Rectal smooth muscle tissue (tissue), 1 donor: ENCODE measurements around the gene EVX1.

Experiments used
- H3K27ac ChIP-seq: one replicate; pipeline ENCODE4 v1.7.0; 2013; ENCODE audit warnings: low read depth, low read length, inconsistent platforms
- H3K27me3 ChIP-seq: one replicate; pipeline ENCODE4 v1.7.0; 2013; ENCODE audit warnings: low read length; ENCODE audit not compliant: control insufficient read depth, insufficient read depth
- H3K36me3 ChIP-seq: one replicate; pipeline ENCODE4 v1.7.0; 2013; ENCODE audit warnings: low read length; ENCODE audit not compliant: control insufficient read depth, insufficient read depth
- H3K4me1 ChIP-seq: one replicate; pipeline ENCODE4 v1.7.0; 2013; ENCODE audit warnings: low read length; ENCODE audit not compliant: control insufficient read depth, insufficient read depth
- H3K4me3 ChIP-seq: one replicate; pipeline ENCODE4 v1.7.0; 2013; ENCODE audit warnings: low read length
- H3K9ac ChIP-seq: one replicate; pipeline ENCODE4 v1.7.0; 2013; ENCODE audit warnings: low read length

The EVX1 gene

DNA sequence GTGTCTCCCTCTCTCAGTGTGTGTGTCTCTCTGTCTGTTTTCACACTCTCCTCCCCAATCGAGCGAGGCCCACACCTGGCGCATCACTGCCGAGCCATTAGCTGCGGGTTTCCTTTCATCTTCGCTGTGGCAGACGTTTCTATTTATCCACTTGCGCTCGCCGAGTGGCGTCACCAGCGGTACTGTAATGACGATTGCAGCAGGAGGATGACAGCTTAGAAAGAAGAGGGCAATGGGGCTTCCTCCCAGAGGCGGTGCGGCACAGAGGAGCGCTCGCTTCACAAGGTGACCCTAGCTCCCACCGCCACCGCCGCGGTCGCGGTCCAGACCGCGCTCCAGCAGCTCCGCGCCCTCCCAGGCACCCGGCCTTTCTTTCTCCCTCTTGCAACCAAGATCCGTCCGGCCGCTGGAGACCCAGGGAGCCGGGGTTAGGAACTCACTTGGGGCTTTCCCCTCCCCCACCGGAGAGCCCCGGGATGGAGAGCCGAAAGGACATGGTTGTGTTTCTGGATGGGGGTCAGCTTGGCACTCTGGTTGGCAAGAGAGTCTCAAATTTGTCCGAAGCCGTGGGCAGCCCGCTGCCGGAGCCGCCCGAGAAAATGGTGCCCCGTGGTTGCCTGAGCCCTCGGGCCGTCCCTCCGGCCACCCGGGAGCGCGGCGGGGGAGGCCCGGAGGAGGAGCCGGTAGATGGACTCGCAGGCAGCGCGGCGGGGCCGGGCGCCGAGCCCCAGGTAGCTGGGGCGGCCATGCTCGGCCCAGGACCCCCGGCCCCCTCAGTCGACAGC is at the start of gene EVX1:
Gene EVX1, plus strand, starts transcription at position 248 of the 785 bp plus-strand sequence. Its CDS starts 229 bp downstream, at position 477.
- peak within 1 kb of the TSS; percentile 3 for H3K4me3 ChIP-seq
- no peak within 1 kb of the TSS for H3K27ac ChIP-seq
- no peak within 1 kb of the TSS for H3K9ac ChIP-seq
- H3K4me1 ChIP-seq = peaks cover 3% of the 10 kb centered on the region
- H3K27me3 ChIP-seq = peaks cover 79% of the 10 kb centered on the region
- H3K36me3 ChIP-seq = no peaks in the 10 kb centered on the region

DNA sequence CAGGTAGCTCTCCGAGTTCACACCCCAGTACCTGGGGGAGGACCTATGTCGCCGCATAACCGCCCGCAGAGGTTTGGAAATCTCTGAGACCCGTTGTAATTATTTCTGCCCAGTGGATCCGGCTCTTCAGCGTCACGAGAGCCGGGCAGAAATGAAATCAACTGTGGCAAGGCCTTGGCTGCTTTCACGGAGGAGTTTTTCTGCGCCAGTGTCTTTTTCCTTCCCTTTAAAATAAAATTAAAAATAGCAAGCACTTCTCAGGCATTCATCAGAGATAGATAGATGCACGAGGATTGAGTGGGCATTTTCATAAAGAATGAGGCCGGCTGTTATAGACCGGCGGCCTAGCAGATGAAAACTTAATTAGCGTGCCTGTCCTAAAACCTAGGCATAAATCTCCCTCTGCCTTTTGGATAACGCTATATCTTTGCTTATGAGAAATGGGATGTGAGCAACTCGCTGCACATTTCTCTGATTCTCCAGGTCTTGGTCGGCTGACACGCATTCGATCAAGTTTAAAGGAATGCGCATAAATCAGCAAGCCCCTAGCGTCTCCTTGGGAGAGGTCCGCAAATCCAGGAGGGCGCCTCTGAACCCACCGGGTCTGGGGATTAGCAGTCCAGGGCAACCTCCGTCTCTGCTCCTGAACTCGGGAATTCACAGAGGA is 49.1 kb upstream of the EVX1 start:
- Histone ChIP-seq H3K4me1 (peaks cover 8% of the 10 kb centered on the region), H3K36me3 (no peaks in the 10 kb centered on the region), H3K9ac (peak overlapping the region; percentile 45), H3K27me3 (peaks cover 11% of the 10 kb centered on the region), H3K4me3 (peak overlapping the region; percentile 71), H3K27ac (peak overlapping the region; percentile 89)

DNA sequence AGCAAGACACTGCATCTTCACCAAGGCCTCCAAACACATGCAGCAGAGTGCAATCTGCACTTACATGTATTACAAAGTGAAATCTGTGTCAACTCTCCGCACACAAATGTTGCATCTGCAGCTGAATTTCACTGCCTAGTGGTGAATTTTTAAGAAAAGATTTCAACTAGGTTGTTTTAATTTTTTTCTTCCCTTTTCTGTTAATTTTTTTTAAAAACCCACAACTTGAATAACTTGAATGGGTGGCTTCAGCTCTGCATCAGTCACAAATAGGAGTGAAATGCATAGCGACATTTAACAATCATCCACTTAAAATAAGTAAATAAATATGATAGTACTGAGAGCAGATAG is 48.6 kb upstream of the EVX1 start:
- no peaks in the 10 kb centered on the region for H3K36me3 ChIP-seq
- H3K27ac ChIP-seq = peak overlapping the region; percentile 89
- peaks cover 12% of the 10 kb centered on the region for H3K27me3 ChIP-seq
- H3K4me3 ChIP-seq = peak overlapping the region; percentile 71
- H3K9ac ChIP-seq = peak overlapping the region; percentile 45
- peaks cover 8% of the 10 kb centered on the region for H3K4me1 ChIP-seq

DNA sequence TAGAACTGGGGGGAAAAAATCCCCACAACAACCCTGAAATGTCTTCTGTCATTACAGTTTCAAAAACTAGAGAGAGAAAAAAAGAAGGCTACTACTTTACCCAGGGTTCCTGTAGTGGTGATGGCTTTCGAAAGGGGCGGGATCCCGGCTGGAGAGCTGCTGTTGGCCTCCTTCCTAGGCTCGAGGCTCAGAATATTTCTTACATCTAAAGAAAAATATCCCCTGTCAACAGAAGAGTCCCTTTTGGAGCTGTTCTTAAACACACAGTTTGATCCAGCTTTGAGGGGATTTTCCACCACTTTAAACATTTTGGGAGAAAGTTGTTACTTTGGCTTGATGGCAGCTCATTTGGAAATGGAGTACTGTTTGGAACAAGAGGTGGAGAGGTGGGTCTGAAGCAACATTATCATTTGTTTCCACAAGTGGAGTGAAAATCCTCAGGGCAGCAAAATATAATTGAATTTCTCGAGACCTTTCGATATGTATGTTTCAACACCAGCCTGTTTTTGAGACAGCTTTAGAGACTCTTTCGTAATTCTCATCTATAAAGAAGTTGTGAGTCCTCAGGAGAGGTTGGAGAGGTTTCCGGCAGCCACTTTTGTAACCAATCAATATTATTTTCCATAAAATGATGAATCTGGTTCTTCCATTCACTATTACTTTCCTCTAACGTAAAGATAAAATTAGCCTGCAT is 47.8 kb upstream of the EVX1 start:
- H3K36me3 ChIP-seq = no peaks in the 10 kb centered on the region
- H3K27me3 ChIP-seq = peaks cover 12% of the 10 kb centered on the region
- H3K4me3 ChIP-seq = peak overlapping the region; percentile 71
- H3K27ac ChIP-seq = peak overlapping the region; percentile 67
- H3K4me1 ChIP-seq = peaks cover 3% of the 10 kb centered on the region
- H3K9ac ChIP-seq = no peak overlapping the region

DNA sequence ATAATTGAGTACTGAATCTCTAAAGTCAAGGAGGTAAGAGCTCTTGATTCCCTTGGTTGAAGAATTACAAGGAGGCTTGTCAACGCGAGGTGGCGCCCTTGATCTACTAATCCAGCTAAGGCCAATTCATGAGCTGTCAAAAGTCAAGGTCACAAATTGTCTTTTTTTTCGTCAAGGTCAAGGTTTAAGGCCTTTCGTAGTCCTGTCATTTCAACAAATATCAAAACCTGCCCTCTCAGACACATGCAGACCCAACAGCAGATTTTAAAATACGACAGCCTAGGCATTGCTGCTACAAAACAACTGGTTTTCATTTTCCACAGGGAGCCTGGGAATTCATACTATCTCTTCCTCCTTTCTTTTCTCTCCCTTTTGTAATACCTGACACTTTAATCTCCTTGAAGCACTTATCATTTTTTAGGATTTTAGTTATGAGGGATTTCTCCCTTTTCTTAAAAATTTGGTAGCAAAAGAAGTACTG is 46.3 kb upstream of the EVX1 start:
- Histone ChIP-seq H3K36me3 (no peaks in the 10 kb centered on the region), H3K9ac (no peak overlapping the region), H3K27me3 (peaks cover 16% of the 10 kb centered on the region), H3K4me3 (peak overlapping the region; percentile 81), H3K4me1 (no peaks in the 10 kb centered on the region), H3K27ac (peak overlapping the region; percentile 62)

DNA sequence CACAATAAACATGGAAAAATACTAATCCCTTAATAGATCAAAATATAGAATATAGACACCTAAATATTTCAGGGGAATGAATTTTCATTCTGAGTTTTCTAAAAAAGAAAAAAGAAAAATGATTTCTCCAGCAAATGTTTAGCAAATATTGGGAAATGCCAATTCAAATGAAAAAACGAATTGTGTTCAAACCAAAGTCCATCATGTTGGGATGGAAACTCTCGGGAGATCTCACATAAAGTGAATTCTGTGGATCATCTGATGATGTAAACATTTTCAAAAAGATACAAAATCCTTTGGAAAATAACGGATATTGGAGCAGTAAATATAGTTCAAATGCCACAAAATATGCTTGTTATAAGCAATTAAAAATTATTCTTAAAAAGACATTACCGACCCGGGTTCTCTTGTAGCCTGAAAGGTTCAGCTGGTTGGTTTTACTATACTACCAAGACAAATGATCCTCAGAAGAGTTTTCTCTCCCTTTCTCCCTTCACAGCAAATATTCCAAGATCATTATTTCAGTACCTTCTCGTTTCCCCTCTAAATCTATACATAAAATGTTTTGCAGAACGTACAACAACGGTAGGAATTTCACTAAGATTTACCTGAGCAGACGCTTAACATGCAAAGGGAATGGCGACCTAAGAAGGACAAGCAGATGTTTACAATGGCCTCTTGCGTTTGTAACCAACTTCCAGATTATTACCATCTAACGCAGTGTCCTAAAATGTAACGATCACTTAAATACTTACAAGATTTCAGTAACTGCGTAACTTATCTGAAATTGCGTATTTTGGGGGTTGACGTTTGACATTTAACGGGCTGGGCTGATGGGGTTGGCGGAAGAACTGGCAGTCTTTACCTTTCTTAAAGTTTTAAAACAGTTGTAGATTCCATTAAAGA is 45.2 kb upstream of the EVX1 start:
- Histone ChIP-seq H3K9ac (peak overlapping the region; percentile 63), H3K36me3 (no peaks in the 10 kb centered on the region), H3K27me3 (peaks cover 16% of the 10 kb centered on the region), H3K27ac (peak overlapping the region; percentile 82), H3K4me3 (peak overlapping the region; percentile 81), H3K4me1 (no peaks in the 10 kb centered on the region)

DNA sequence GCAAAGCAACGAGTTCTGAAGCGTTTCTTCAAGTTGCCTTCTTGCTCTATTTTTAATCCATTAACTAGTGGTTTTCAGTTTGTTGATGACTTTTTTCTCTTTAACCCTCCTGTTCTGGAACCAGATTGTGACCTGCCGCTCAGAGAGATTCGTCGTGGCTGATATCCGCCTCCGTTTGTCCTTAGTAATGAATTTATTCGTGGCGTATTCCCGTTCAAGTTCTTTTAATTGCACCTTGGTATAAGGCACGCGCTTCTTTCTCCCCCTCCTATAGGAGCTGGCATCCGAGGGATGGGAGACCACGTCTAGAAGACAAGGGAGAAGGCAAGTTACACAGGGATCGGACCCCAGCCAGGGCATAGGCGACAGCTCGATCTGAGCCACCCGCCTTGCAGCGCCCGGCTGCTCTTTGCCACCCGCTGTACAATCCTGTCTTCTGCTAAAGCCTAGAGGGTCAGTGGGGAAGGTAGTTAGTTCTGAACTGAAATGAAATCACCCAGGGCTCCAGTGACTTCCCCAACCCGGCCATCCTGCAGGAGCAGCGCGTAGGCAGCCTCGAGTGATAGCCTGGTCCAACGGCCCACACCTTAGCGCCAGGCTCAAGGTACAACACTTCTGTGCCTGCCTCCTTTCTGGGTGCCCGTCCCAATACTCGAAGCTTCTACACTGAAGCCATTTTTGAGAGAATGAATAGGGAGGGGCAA is 44.3 kb upstream of the EVX1 start:
- no peaks in the 10 kb centered on the region for H3K4me1 ChIP-seq
- peak overlapping the region; percentile 32 for H3K9ac ChIP-seq
- H3K36me3 ChIP-seq = no peaks in the 10 kb centered on the region
- peak overlapping the region; percentile 81 for H3K4me3 ChIP-seq
- peaks cover 16% of the 10 kb centered on the region for H3K27me3 ChIP-seq
- H3K27ac ChIP-seq = peak overlapping the region; percentile 82

DNA sequence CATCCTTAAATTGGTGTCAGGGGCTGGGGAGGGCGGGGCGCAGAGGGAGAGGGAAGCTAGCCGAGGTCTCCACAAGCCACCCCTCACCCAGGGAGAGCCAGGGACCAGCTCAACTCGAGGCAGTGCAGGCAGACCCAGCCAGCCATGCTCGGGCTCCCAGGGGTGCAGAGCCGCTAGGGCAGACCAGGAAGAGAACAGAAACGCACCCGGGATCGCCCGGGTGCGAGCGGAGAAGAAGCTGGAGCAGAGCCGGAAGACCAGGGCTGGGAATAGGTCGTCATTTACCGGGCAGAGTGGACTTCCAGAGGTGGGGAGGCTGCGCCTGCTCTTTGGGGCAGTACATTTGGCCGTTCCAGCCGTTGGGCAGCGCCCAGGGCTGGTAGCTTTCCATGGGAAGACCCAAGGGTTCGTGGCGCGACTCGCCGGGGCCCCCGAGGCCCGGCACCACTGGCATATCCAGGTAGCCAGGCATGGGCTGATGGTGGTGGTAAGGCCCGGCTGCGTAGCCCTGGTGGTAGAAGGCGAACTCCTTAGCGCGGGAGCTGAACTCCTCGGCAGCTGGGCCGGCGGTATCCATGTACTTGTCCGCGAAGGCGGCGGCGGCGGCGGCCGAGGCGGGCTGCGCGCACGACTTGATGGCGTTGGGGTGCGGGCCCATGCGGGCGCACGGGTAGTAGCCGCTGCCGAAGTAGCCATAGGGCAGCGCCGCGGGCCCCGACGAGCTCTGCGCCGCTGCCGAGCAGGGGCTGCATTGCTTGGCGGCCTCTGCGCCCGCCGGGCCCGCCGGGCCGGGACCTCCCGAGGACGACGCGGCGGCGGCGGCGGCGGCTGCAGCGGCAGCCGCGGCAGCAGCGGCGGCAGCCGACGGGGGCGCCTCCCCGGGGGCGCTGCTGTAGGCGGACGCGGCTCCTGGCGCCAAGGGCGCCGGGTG is 43.5 kb upstream of the EVX1 start:
- Histone ChIP-seq H3K36me3 (no peaks in the 10 kb centered on the region), H3K27me3 (peaks cover 17% of the 10 kb centered on the region), H3K9ac (peak overlapping the region; percentile 78), H3K27ac (peak overlapping the region; percentile 82), H3K4me3 (peak overlapping the region; percentile 81), H3K4me1 (no peaks in the 10 kb centered on the region)

DNA sequence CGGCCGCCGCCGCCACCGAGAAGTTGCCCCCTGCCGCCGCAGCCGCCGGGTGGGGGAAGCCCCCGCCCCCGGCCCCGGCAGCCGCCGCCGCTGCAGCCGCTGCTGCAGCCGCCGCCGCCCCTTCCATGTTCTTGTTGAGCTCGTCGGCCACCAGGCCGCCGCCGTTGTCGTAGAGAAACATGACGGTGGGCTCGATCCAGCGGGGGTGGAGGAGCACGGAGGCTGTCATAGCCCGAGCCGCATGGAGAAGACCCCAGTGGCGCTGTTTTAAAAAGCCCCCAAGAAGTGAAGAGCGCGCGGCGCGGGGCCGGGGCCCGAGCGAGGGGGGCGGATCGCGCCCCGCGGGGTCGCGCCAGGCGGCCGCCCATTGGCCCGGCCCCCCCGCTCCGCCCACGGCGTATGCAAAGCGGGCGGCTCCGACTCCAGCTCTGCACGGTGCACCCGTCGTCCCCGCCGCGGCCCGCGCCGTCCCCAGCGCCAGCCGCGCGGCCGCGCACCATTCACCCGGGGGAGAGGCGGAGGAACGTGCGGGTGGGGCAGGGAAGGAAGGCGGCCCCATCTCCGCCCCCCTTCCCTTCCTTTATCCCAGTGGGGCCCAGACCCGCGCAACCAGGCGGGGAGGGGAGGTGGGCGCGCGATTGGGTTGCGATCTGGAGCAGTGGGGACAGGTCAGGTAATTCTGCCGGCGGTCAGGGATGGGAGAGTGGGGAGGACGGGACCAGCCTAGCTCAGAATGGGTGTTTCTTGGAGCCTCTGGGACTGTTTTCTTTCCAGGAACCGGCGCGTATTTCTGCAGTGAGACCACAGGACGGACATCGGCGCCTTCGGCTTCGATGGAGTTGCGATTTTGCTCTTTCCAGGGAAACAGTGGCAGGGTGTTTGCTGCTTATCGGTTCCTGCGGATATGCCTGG is 42.5 kb upstream of the EVX1 start, which contains the start of gene HOXA13:
Gene HOXA13, minus strand, starts transcription at position 243 of the 912 bp plus-strand sequence. Its CDS starts 14 bp downstream, at position 229.
- Histone ChIP-seq H3K36me3 (no peaks in the 10 kb centered on the region), H3K4me3 (peak within 1 kb of the TSS; percentile 81), H3K27me3 (peaks cover 26% of the 10 kb centered on the region), H3K4me1 (no peaks in the 10 kb centered on the region), H3K9ac (peak within 1 kb of the TSS; percentile 78), H3K27ac (peak within 1 kb of the TSS; percentile 82)
